IPS-NIHi7 (cell line): Measurements from ENCODE around the gene GGNBP2.
A peak's percentile ranks its signal among the peaks of the same experiment; 100 is the strongest.

Experiments used
- DNase-seq: peaks from one replicate; pipeline ENCODE4 v3.0.0; 2012; ENCODE audit warnings: mixed read lengths; ENCODE audit errors: extremely low spot score

The GGNBP2 gene

GRCh38 chr17:36515837-36516236, 28.9 kb upstream of the GGNBP2 start:
- DNase-seq, result no peak

- DNase-seq, result no peak
Observed at GRCh38 chr17:36523113-36523512, 21.6 kb upstream of the GGNBP2 start.

DNA sequence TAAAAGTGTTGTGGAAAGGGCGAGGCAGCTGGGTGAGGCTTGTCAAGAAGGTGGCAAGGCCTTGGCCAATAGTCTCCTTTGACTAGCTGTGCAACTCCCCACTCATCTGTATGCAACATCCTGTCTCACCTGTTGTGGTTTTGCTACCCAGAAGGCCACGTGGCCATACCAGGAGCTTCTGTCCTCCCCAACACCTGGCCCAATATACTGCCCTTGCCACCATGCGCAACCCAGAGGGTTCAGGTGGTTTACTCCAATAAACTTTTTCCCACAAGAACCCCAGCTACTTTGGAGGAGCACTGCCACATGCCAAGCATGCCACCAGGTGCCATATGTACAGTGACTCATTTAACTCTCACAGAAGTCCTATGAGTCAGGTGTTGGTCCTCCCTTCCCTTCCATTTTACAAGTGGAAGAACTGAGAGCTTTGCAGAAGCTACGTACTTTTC, 20.3 kb upstream of the GGNBP2 start:
- no peak for DNase-seq

DNA sequence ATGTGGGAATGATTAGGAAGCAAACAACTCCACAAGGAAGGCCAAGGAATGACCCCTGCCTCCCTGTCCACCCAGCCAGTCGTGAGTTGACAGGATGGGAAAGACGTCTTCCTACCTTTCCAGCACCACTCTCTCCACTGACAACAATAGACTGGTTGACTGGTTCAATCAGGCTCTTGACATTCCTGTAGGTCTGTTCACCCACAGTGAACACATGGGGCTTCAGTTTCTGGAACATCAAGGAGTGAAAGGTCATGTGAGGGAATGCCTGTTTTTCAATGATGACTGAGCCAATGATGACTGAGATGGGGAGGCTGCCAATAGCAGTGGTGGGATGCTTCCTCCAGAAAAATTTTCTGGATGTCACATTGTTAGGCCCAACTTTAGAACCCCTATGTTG, 19.6 kb upstream of the GGNBP2 start:
- no peak for DNase-seq

GRCh38 chr17:36525888-36526287, 18.8 kb upstream of the GGNBP2 start:
- no peak for DNase-seq

- DNase-seq, result peak; percentile 6
Observed at GRCh38 chr17:36527621-36528250, 17.0 kb upstream of the GGNBP2 start.

DNA sequence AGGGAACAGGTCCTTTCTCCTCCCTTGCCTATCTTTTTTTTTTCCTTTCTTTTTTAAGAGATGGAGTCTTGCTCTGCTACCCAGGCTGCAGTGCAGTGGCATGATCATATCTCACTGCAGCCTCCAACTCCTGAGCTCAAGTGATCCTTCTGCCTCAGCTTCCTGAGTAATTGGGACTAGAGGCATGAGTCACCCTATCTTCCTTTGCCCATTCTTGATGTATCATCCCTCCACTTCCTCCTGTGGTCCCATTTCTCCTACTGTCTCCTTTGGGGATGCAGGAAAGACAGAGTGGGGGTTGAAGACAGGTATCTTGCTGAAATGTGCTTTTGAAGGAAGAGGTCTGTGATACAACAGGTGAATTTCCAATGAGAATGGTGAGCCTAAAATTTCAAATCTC, 15.6 kb upstream of the GGNBP2 start:
- DNase-seq, result no peak

- DNase-seq, result no peak
Observed at GRCh38 chr17:36532435-36532975, 12.2 kb upstream of the GGNBP2 start.

DNA sequence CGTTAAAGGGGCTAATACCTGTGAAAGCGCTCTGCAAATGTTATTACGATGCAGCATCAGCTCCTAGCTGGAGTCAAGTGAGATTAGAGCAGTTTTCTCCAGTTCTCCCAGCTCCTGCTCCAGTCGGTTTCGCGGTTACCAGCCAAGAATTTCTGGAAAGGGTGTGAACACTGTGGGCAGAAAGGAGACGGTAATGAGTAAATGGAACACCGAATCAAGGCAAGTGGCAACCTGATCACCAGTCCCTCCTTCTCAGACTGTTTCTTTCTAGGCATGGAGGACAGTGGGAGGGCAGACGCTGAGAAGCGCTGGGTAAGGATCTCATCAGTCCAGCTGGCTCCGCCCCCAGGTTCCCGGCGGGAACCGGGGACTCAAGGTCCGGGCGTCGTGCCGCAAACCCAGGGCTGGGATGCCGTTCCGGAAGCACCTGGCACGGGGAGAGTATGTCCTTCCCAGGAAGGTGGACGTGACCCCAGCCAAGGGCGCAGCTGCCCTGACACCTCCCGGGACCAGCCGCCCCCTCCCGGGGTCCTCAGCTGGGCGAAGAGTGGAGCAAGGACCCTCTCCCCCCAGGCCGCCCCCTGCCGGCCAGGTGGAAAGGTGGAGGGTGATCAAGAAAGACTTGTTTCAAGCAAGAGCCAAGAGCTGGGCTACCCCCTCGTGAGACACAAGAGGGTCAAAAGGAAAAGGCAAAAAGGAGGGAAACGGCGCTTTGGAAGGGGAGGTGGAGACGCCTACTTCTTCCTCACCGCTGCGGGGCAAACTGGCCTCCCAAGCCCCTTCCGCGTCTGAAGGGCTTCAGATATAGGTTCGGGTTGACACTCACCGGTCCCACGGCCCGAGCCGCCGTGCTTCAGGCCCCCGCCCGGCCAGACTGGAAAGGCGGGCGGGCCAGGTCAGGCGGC, 10.5 kb upstream of the GGNBP2 start:
- peak; percentile 84 for DNase-seq

- peak; percentile 95 for DNase-seq
Observed at GRCh38 chr17:36534840-36535668, 9.7 kb upstream of the GGNBP2 start, which contains the start of the genes MYO19 and PIGW. Gene MYO19, minus strand, starts transcription at chr17:36534868. Its CDS starts 2,330 bp downstream, at chr17:36532538. Gene PIGW, plus strand, starts transcription at chr17:36534987. Its CDS starts 2,115 bp downstream, at chr17:36537102.

- no peak for DNase-seq
Observed at GRCh38 chr17:36535669-36536081, 9.0 kb upstream of the GGNBP2 start.

- no peak for DNase-seq
Observed at GRCh38 chr17:36540696-36541095, 4.0 kb upstream of the GGNBP2 start.

DNA sequence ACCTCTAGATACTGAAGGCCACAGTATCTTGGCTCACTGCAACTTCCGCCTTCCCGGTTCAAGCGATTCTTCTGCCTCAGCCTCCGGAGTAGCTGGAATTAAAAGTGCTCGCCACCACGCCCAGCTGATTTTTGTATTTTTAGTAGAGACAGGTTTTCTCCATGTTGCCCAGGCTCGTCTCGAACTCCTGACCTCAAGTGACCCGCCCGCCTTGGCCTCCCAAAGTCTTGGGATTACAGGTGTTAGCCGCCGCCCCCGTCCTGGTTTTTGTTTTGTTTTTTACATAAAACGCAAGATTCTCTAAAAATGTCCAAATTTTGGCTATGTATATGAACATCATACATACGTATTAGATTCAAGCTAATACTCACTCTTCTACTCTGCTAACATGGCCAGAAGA, 2.0 kb upstream of the GGNBP2 start:
- no peak for DNase-seq

GRCh38 chr17:36544044-36544306, 744 bp upstream of the GGNBP2 start:
- DNase-seq, result peak; percentile 22

GRCh38 chr17:36545077-36545464, 352 bp downstream of the GGNBP2 start:
- DNase-seq, result no peak

- DNase-seq, result peak; percentile 97
Observed at GRCh38 chr17:36545465-36546417, 1.0 kb downstream of the GGNBP2 start.

- DNase-seq, result no peak
Observed at GRCh38 chr17:36546418-36547093, 1.8 kb downstream of the GGNBP2 start.

- no peak for DNase-seq
Observed at GRCh38 chr17:36547776-36548175, 3.1 kb downstream of the GGNBP2 start.

GRCh38 chr17:36550491-36551417, 6.0 kb downstream of the GGNBP2 start:
- no peak for DNase-seq
